ENCODE results near the gene LGALS7.

GRCh38 chr19:38730470-38730730 is 42.9 kb downstream of the LGALS7 start:
- TF ChIP-seq POLR2A (IDR thresholded peaks at IDR 0.05; ENCODE audit: low read depth, low read length) (no peak), SPI1 (IDR thresholded peaks at IDR 0.05; ENCODE audit: low read depth, low read length) (no peak), TAF1 (IDR thresholded peaks at IDR 0.05; ENCODE audit: low read depth, low read length) (no peak)

Measured in GM12891 (cell line).